Measurements from ENCODE around the gene OR51L1.

Gene OR51L1

GRCh38 chr11:4962816-4963215 is 31.8 kb upstream of the OR51L1 start:
- no peak for TF ChIP-seq CTCF (IDR thresholded peaks at IDR 0.05; ENCODE audit: poor library complexity, severe bottlenecking)
- H3K4me1 ChIP-seq (ENCODE audit: insufficient read depth, poor library complexity, severe bottlenecking): no peaks in the 10 kb centered on the region
- peaks cover 2% of the 10 kb centered on the region for H3K9me3 ChIP-seq (ENCODE audit: severe bottlenecking)
- H3K27me3 ChIP-seq (ENCODE audit: insufficient read depth, poor library complexity, severe bottlenecking): no peaks in the 10 kb centered on the region
- ATAC-seq (ENCODE audit: low read depth) (no peak), DNase-seq (ENCODE audit: low spot score) (no peak)
- H3K27ac ChIP-seq (ENCODE audit: poor library complexity, severe bottlenecking): no peak overlapping the region
- no peak overlapping the region for H3K4me3 ChIP-seq (ENCODE audit: severe bottlenecking)
- no peaks in the 10 kb centered on the region for H3K36me3 ChIP-seq (ENCODE audit: low read depth)

GRCh38 chr11:4975436-4975835 is 19.2 kb upstream of the OR51L1 start:
- Histone ChIP-seq H3K27ac (ENCODE audit: poor library complexity, severe bottlenecking) (no peak overlapping the region), H3K9me3 (ENCODE audit: severe bottlenecking) (no peaks in the 10 kb centered on the region), H3K4me3 (ENCODE audit: severe bottlenecking) (no peak overlapping the region), H3K36me3 (ENCODE audit: low read depth) (no peaks in the 10 kb centered on the region), H3K4me1 (ENCODE audit: insufficient read depth, poor library complexity, severe bottlenecking) (no peaks in the 10 kb centered on the region), H3K27me3 (ENCODE audit: insufficient read depth, poor library complexity, severe bottlenecking) (no peaks in the 10 kb centered on the region)
- no peak for TF ChIP-seq CTCF (IDR thresholded peaks at IDR 0.05; ENCODE audit: poor library complexity, severe bottlenecking)
- ATAC-seq (ENCODE audit: low read depth) (no peak), DNase-seq (ENCODE audit: low spot score) (no peak)

GRCh38 chr11:4979036-4979435 is 15.6 kb upstream of the OR51L1 start:
- no peak for DNase-seq (ENCODE audit: low spot score)
- no peaks in the 10 kb centered on the region for H3K9me3 ChIP-seq (ENCODE audit: severe bottlenecking)
- no peaks in the 10 kb centered on the region for H3K36me3 ChIP-seq (ENCODE audit: low read depth)
- TF ChIP-seq CTCF (IDR thresholded peaks at IDR 0.05; ENCODE audit: poor library complexity, severe bottlenecking): no peak
- no peaks in the 10 kb centered on the region for H3K4me1 ChIP-seq (ENCODE audit: insufficient read depth, poor library complexity, severe bottlenecking)
- no peak for ATAC-seq (ENCODE audit: low read depth)
- H3K4me3 ChIP-seq (ENCODE audit: severe bottlenecking): no peak overlapping the region
- H3K27ac ChIP-seq (ENCODE audit: poor library complexity, severe bottlenecking): no peak overlapping the region
- H3K27me3 ChIP-seq (ENCODE audit: insufficient read depth, poor library complexity, severe bottlenecking): no peaks in the 10 kb centered on the region

GRCh38 chr11:4982678-4983077 is 12.0 kb upstream of the OR51L1 start:
- no peak overlapping the region for H3K4me3 ChIP-seq (ENCODE audit: severe bottlenecking)
- no peaks in the 10 kb centered on the region for H3K36me3 ChIP-seq (ENCODE audit: low read depth)
- H3K27ac ChIP-seq (ENCODE audit: poor library complexity, severe bottlenecking): no peak overlapping the region
- H3K4me1 ChIP-seq (ENCODE audit: insufficient read depth, poor library complexity, severe bottlenecking): no peaks in the 10 kb centered on the region
- no peaks in the 10 kb centered on the region for H3K9me3 ChIP-seq (ENCODE audit: severe bottlenecking)
- no peaks in the 10 kb centered on the region for H3K27me3 ChIP-seq (ENCODE audit: insufficient read depth, poor library complexity, severe bottlenecking)
- no peak for DNase-seq (ENCODE audit: low spot score)
- no peak for TF ChIP-seq CTCF (IDR thresholded peaks at IDR 0.05; ENCODE audit: poor library complexity, severe bottlenecking)
- no peak for ATAC-seq (ENCODE audit: low read depth)

GRCh38 chr11:4983841-4984240 is 10.8 kb upstream of the OR51L1 start:
- TF ChIP-seq CTCF (IDR thresholded peaks at IDR 0.05; ENCODE audit: poor library complexity, severe bottlenecking): no peak
- ATAC-seq (ENCODE audit: low read depth): no peak
- Histone ChIP-seq H3K27me3 (ENCODE audit: insufficient read depth, poor library complexity, severe bottlenecking) (no peaks in the 10 kb centered on the region), H3K9me3 (ENCODE audit: severe bottlenecking) (no peaks in the 10 kb centered on the region), H3K36me3 (ENCODE audit: low read depth) (no peaks in the 10 kb centered on the region), H3K4me1 (ENCODE audit: insufficient read depth, poor library complexity, severe bottlenecking) (no peaks in the 10 kb centered on the region), H3K27ac (ENCODE audit: poor library complexity, severe bottlenecking) (no peak overlapping the region), H3K4me3 (ENCODE audit: severe bottlenecking) (no peak overlapping the region)
- no peak for DNase-seq (ENCODE audit: low spot score)

Data from RWPE2 (cell line).